PC-9 (cell line): Measurements from ENCODE around the gene RUNDC3A. TPM values are rescaled to one million over a fixed set of nuclear protein-coding genes. Genes with fewer than 3 reads are reported as not detected.

Experiments
- BruUV-seq: library from RNA; stranded (reverse); fragments of 400-500 nt; replicated peaks from 2 replicates; lab custom pipeline; 2021; lab: Mats Ljungman, UMichigan
- CTCF ChIA-PET: fragments of 300-600 bp; sonication (Branson Sonifier 250); formaldehyde crosslinking; loops from one replicate; lab custom pipeline; 2022; ENCODE audit warnings: antibody characterized with exemption; lab: Charles Lee
- POLR2A ChIA-PET: fragments of 300-600 bp; sonication (Branson Sonifier 250); formaldehyde crosslinking; loops from one replicate; lab custom pipeline; 2022; ENCODE audit warnings: antibody characterized with exemption; ENCODE audit not compliant: unreplicated experiment; lab: Charles Lee
- DNase-seq, 2 experiments: peaks; one replicate each; pipeline versions ENCODE4 v3.0.0 to v3.0.0-alpha.2; 2015 to 2022; ENCODE audit warnings: mixed read lengths in 1 of 2
- H2AFZ ChIP-seq: fragments of 200-600 bp; sonication (generic); 2 replicates; pipeline ENCODE4 v1.8.1; 2017; ENCODE audit warnings: antibody characterized with exemption
- H3F3A ChIP-seq: fragments of 200-600 bp; sonication (generic); 2 replicates; pipeline ENCODE4 v1.8.1; 2017; ENCODE audit warnings: antibody characterized with exemption, mild to moderate bottlenecking, low read depth; ENCODE audit not compliant: insufficient read depth
- H3K27ac ChIP-seq: fragments of 200-600 bp; sonication (generic); 2 replicates; pipeline ENCODE4 v1.6.1; 2016; ENCODE audit warnings: mixed run types
- H3K27me3 ChIP-seq: fragments of 200-600 bp; sonication (generic); 2 replicates; pipeline ENCODE4 v1.6.1; 2016; ENCODE audit warnings: low read depth, mixed run types; ENCODE audit not compliant: insufficient read depth
- H3K36me3 ChIP-seq: fragments of 200-600 bp; sonication (generic); 2 replicates; pipeline ENCODE4 v1.6.1; 2016; ENCODE audit warnings: low read depth, mixed run types
- H3K4me1 ChIP-seq: fragments of 200-600 bp; sonication (generic); replicated peaks from 2 replicates; pipeline ENCODE4 v1.6.1; 2016; ENCODE audit warnings: mixed run types; ENCODE audit not compliant: insufficient read depth
- H3K4me2 ChIP-seq: fragments of 200-600 bp; sonication (generic); 2 replicates; pipeline ENCODE4 v1.6.1; 2017; ENCODE audit warnings: mixed run types
- H3K4me3 ChIP-seq: fragments of 200-600 bp; sonication (generic); 2 replicates; pipeline ENCODE4 v1.6.1; 2016; ENCODE audit warnings: mixed run types
- H3K79me2 ChIP-seq: fragments of 200-600 bp; sonication (generic); 2 replicates; pipeline ENCODE4 v1.6.1; 2017; ENCODE audit warnings: low read depth, mixed run types
- H3K9me2 ChIP-seq: fragments of 200-600 bp; sonication (generic); 2 replicates; pipeline ENCODE4 v1.8.1; 2017; ENCODE audit warnings: mild to moderate bottlenecking; ENCODE audit not compliant: insufficient read depth
- H3K9me3 ChIP-seq: fragments of 200-600 bp; sonication (generic); 2 replicates; pipeline ENCODE4 v1.8.1; 2016; ENCODE audit warnings: low read depth; ENCODE audit not compliant: insufficient read depth
- H4K20me1 ChIP-seq: fragments of 200-600 bp; sonication (generic); 2 replicates; pipeline ENCODE4 v1.8.1; 2017; ENCODE audit not compliant: insufficient read depth
- CTCF ChIP-seq: fragments of 200-600 bp; sonication (generic); conservative IDR thresholded peaks from 2 replicates; pipeline ENCODE4 v1.6.1; 2017; ENCODE audit warnings: mixed run types, antibody characterized with exemption, mild to moderate bottlenecking, moderate library complexity
- EZH2 ChIP-seq: fragments of 200-600 bp; sonication (generic); IDR thresholded peaks from 2 replicates; pipeline ENCODE4 v1.8.0; 2017; ENCODE audit warnings: antibody characterized with exemption, low read depth
- intact Hi-C: fragments of 100-400 bp; cut with micrococcal nuclease; formaldehyde crosslinking; loops from one replicate; pipeline ENCODE4 v1.10.0; 2022; ENCODE audit not compliant: unreplicated experiment
- total RNA-seq: library from RNA; stranded (reverse); gene quantifications from 2 replicates; pipeline ENCODE4 v1.2.3, GENCODE V29; 2021

RUNDC3A gene
- total RNA-seq, 1 experiment from 2014 or later: not detected

GRCh38 chr17:44304651-44305050 is 3.8 kb upstream of the RUNDC3A start:
- Histone ChIP-seq H3K36me3 (no peaks in the 10 kb centered on the region), H3K4me3 (no peak overlapping the region), H3F3A (peaks cover 10% of the 10 kb centered on the region; the same call in 1 of the 2 replicates), H3K79me2 (no peaks in the 10 kb centered on the region), H3K4me2 (no peak overlapping the region), H3K9me3 (no peaks in the 10 kb centered on the region), H2AFZ (no peak overlapping the region), H3K9me2 (no peaks in the 10 kb centered on the region), H3K27ac (no peak overlapping the region), H3K27me3 (peaks cover 70% of the 10 kb centered on the region), H4K20me1 (peaks cover 4% of the 10 kb centered on the region; the same call in 1 of the 2 replicates), H3K4me1 (peaks cover 7% of the 10 kb centered on the region)
- intact Hi-C loops: loop anchor here (5.0 kb wide), 1 partner anchor 82 kb away; no protein-coding TSS in a partner anchor
- ChIA-PET CTCF (no interaction called here), POLR2A (no interaction called here)
- TF ChIP-seq EZH2: no peak
- no peak for TF ChIP-seq CTCF
- BruUV-seq: no TSS peak
- DNase-seq: no peak

- Histone ChIP-seq H3K36me3 (no peaks in the 10 kb centered on the region), H3K9me2 (no peaks in the 10 kb centered on the region), H3K79me2 (no peaks in the 10 kb centered on the region), H3K9me3 (no peaks in the 10 kb centered on the region), H3K27ac (no peak overlapping the region), H3K4me1 (peaks cover 7% of the 10 kb centered on the region), H3K27me3 (peaks cover 45% of the 10 kb centered on the region), H3K4me2 (peak overlapping the region; percentile 75), H3K4me3 (peak overlapping the region; percentile 36; the same call in 1 of the 2 replicates), H2AFZ (no peak overlapping the region), H4K20me1 (peaks cover 4% of the 10 kb centered on the region; the same call in 1 of the 2 replicates), H3F3A (peaks cover 18% of the 10 kb centered on the region; the same call in 1 of the 2 replicates)
- BruUV-seq: no TSS peak
- TF ChIP-seq EZH2 (no peak), CTCF (no peak)
- peak in 1 of 2 experiments; percentile 14 for DNase-seq
- intact Hi-C loops: loop anchor here (5.0 kb wide), 1 partner anchor 85 kb away; no protein-coding TSS in a partner anchor
- POLR2A ChIA-PET: interaction anchor here (0.6 to 0.7 kb wide), 2 partner anchors 85 to 122 kb away, joined by 3 to 6 read pairs; no protein-coding TSS in a partner anchor
- CTCF ChIA-PET: no interaction called here
These were observed 814 bp upstream of the RUNDC3A start for GRCh38 chr17:44307387-44308186.

GRCh38 chr17:44308865-44309264 is 464 bp downstream of the RUNDC3A start:
- ChIA-PET CTCF (interaction anchor here (0.6 kb wide), 1 partner anchor 527 kb away, joined by 4 read pairs; no protein-coding TSS in a partner anchor), POLR2A (no interaction called here)
- Histone ChIP-seq H3K36me3 (no peaks in the 10 kb centered on the region), H3K9me2 (no peaks in the 10 kb centered on the region), H3K4me1 (peaks cover 7% of the 10 kb centered on the region), H3K4me3 (no peak overlapping the region), H3F3A (peaks cover 18% of the 10 kb centered on the region; the same call in 1 of the 2 replicates), H4K20me1 (peaks cover 4% of the 10 kb centered on the region; the same call in 1 of the 2 replicates), H2AFZ (no peak overlapping the region), H3K9me3 (no peaks in the 10 kb centered on the region), H3K27ac (no peak overlapping the region), H3K4me2 (peak overlapping the region; percentile 75; the same call in 1 of the 2 replicates), H3K27me3 (peaks cover 32% of the 10 kb centered on the region), H3K79me2 (no peaks in the 10 kb centered on the region)
- DNase-seq: no peak
- intact Hi-C loops: loop anchor here (5.0 kb wide), 1 partner anchor 87 kb away; no protein-coding TSS in a partner anchor
- no TSS peak for BruUV-seq
- TF ChIP-seq EZH2 (no peak), CTCF (no peak)
